ENCODE results near the gene RPS6KB2.

- TF ChIP-seq, protein P1, sequence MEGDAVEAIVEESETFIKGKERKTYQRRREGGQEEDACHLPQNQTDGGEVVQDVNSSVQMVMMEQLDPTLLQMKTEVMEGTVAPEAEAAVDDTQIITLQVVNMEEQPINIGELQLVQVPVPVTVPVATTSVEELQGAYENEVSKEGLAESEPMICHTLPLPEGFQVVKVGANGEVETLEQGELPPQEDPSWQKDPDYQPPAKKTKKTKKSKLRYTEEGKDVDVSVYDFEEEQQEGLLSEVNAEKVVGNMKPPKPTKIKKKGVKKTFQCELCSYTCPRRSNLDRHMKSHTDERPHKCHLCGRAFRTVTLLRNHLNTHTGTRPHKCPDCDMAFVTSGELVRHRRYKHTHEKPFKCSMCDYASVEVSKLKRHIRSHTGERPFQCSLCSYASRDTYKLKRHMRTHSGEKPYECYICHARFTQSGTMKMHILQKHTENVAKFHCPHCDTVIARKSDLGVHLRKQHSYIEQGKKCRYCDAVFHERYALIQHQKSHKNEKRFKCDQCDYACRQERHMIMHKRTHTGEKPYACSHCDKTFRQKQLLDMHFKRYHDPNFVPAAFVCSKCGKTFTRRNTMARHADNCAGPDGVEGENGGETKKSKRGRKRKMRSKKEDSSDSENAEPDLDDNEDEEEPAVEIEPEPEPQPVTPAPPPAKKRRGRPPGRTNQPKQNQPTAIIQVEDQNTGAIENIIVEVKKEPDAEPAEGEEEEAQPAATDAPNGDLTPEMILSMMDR (IDR thresholded peaks at IDR 0.05): no peak
- no peak for TF ChIP-seq POLR2A (IDR thresholded peaks at IDR 0.05)
Measured at GRCh38 chr11:67422891-67423290, 5.4 kb upstream of the RPS6KB2 start.

Measured in prostate gland (tissue), 2 donors.